Measurements from ENCODE around the gene CEP295NL.
A peak's percentile ranks its signal among the peaks of the same experiment; 100 is the strongest.

CEP295NL gene

DNA sequence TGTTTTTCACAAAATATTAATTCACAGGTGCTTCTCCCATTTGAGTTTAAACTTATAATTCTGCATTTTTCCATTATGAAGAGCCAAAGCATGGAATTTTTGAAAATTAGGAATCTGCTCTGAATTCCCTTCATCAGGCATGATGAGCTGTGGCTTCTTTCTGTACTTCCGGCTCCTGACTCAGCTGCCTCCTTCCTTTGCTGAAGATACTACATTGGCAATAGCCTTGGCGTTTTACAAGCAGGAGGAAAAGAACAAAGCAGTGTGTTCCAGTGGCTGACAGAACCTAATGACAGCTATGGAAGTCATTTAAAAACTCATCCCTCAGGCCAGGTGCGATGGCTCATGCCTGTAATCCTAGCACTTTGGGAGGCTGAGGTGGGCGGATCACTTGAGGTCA is 44.0 kb downstream of the CEP295NL start:
- DNase-seq: no peak

DNA sequence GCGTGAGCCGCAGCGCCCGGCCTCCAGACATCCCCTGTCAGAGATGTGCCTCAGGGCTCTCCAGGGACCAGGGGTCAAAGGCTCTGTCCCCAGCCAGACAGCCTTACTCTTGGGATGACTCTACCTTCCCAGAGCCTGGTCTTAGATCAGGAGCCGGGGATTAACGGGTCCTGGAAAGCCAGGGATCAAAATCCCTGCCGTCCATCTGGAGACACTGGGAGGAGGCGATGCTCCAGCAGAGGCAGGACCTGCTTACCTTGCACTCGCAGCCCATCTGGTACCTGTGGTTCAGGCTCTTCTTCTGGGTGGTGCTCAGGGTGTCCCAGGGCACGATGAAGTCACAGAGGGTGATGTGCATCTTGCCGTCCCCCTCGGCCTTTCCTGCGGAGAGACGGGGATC is 45.7 kb downstream of the CEP295NL start:
- no peak for DNase-seq

DNA sequence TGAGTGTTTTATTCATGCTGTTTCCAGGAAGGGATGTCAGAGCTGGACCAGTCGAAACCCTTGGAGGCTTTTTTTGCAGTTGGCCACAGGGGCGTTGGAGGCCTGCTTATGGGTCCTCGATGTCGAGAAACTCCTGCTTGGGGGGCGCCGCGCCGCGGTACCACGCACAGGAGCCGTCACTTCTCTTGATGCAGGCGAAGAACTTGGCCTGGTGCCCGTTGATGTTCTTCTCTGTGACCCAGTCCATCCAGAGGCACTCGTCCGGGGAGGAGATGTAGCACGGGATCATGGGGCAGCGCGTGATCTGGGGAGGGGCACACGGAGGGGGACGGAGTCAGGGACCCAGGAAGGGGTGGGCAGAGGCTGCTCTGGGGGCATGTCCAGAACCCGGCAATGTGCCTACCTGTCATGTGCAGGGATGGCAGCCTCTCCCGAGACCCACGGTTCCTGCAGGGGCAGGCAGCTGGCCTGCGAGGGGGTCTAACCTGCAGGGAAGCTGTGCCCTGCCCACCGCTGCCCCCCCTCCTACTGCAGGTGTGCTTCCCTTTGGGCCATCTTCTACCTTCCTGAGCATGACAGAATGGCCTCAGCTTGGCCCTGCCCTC is 47.3 kb downstream of the CEP295NL start:
- no peak for DNase-seq

DNA sequence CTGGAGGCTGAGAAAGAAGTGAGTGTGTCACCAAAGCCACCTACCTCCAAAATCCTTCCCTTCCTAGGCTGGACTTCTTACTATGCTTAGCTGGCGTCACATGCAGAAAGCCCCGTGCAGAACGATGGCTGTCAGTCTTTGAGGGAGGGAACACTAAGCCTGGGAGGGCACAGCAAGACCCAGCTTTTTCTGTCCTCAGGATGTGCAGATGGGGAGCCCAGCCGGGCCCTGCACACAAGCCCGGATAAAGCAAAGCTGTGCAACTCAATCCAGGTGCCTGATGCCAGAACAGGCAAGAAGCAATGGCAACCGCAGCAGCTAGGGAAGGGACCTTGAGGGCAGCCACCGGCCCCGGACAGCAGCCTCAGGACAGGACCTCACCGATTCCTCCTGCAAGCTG is 48.5 kb downstream of the CEP295NL start:
- no peak for DNase-seq

DNA sequence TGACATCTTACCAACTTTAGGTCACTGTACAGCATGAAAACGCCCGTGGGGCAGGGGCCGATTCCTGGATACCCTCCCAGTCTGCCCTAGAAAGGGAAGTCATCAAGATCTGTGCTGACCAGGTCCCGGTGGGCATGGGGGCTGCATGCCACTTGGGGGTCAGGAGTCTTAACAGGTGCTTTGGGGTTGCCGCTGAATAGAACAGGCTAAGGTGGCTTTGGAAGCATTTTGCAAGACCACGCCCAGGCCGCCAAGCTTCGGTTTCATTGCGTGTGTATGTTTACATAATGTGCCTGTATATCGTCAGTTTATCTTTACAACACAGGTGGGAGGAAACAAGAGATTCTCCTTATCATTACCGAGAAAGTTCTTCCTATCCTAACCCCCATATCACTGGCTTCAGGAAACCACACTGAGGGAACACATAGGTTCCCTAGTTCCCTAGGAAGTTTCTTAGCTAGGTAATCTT is 49.0 kb downstream of the CEP295NL start:
- DNase-seq: no peak

DNA sequence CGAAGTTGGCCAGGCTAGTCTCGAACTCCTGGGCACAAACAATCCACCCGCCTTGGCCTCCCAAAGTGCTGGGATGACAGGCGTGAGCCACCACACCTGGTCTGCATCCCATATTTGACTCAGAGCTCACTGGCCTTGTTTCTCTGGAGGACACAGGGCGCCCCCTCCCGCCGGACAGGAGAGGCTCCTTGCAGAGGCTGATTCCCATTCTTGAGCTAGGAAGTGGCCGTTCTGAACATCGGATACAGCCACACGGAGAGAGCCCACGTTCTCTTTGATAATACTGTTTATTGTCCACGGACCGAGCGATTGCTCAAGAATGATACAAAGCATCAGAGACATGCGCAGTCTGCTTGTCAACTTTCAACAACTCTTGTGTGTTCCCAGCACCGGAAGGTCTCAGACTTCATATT is 50.3 kb downstream of the CEP295NL start:
- DNase-seq: no peak

DNA sequence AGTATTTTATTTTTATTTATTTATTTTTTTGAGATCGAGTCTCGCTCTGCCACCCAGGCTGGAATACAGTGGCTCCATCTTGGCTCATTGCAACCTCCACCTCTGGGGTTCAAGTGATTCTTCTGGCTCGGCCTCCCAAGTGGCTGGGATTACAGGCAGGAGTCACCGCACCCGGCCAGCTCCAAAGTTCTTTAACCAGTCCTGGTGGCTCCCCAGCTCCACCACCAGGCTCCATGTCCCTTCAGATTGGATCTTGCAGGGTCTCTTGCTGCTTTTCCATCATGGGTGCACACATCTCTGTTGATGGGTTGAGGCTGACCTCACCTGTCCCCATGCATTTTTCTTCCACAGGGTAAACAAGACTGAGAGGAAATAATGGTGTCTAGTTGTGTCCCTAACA is 54.0 kb downstream of the CEP295NL start:
- DNase-seq: no peak

DNA sequence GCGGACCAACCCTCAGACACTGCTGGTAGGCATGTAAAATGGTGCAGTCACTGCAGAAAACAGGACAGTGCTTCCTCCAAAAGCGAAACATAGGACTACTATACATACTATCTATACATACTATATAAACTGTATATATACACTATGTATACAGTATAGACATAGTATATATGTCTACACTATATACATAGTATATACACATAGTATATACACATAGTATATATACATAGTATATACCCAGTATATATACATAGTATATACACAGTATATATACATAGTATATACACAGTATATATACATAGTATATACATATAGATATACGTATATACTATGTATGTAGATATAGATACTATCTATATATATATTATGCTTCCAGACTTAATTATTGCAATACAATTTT is 55.9 kb downstream of the CEP295NL start:
- DNase-seq: no peak

DNA sequence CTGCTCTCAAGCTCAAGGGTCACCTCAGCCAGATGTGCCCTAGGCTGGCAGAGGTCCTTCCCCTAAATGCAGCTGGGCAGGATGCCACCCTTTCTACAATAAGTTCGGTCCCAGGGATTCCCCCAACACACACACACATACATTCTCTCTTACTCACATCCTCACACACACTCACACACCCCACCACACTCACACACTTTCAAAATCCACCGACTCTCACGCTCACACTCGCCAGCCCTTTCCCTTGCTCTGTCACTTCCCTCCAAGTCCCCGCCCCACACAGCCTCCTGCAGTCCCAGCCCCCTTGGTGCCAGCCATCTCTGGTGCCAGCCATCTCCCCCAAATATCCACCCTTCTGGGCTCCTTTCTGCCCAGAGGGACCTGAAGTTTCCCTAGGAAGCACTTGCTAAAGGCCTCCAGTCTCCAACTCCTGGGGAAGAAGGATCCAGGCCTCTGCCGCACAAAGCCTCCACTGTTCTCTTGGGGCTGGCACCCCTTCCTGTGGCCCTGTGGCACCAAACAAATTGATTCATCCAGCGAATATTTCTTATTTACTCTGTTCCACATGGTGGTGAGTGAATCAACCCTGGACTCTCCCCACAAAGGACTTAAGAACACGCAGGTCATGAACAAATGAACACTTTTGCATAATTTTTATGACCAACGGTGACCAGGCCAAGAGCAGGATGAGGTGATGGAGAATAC is 58.5 kb downstream of the CEP295NL start:
- DNase-seq: no peak

DNA sequence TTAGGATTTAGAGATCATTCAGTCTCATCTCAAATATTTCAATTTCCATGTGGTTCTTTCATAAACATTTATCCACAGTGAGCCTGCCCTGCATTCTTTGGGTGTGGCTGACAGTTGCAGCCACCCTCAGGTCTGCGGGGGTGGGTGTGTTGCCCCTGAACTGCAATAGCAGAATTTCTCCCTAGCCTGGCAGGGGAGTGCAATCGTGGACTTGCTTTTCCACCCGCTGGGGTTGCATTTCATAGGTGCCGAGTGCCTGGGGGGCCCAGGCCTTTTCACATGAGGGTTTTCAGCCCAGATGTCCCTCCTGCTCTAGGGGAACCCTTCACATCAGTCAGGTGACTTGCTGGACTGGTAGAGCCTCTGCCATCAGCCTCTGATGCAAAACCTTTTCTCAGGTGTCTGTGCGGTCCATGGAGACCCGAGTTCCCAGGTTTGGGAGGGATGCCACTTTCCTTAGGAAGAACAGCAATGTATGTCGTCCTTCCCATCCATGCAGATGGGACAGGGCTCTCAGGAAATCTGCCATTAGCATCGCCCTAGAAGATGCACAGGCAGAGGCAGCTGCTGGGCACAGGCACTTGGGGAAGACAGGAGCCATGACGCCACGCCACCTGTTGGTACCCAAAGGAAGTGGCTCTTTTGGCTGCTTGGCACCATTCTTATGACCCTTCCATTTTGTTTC is 60.0 kb downstream of the CEP295NL start:
- peak; percentile 32 for DNase-seq

DNA sequence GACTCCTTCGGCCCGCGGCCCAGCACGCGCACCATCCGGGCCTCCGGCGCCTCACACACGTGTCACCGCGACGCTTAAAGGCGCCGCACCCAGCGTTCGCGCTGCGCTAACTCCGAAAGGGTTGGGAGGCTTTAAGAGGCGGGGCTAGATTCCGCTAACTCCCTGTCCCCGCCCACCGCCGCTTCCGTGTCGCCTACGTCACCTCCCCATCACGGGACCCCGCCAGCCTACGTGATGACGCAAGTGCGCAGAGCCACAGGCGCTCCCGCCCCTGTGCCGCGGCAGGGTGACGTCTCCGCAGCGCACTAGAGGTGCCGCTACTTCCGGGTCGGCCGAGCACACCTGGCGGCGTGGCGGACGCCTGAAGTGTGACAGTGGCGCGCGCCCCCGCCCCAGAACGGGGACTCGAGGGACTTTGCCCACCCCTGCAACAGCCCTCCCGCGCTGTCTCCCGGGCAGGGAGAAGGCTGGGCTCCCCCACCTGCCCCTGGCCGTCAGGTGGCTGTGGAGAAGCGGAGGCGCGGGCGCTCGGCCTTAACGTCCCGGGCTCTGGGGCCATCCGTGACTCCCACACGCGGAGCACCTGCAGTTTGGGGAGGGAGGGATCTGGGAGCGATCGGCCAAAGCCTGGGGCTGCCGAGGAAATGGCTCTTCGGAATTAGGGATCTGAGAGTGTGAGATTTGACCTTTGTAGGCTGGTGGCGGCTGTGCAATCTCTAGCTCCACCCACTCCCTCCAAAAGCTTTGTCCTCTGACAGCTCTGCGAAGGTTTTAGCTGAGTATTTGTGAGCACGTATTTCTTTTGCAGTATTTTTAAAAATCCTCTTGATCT is 62.0 kb downstream of the CEP295NL start, which contains the start of gene USP36:
Gene USP36, minus strand, starts transcription at position 35 of the 832 bp plus-strand sequence. CDS start 4,451 bp downstream, outside the sequence.
- peak; percentile 100 for DNase-seq
